G401.6 (cell line): ENCODE results near the gene NLRP6.
"Not testable (repeated sequence)": the region's sequence is repeated elsewhere in the genome, so short reads cannot be mapped to it uniquely, and the experiment has no call there.

Experiments
- FAIRE-seq: peaks from 2 replicates; lab custom pipeline; 2012; peaks lifted over from hg19 to GRCh38; lab: Jason Lieb, UNC

The NLRP6 gene

DNA sequence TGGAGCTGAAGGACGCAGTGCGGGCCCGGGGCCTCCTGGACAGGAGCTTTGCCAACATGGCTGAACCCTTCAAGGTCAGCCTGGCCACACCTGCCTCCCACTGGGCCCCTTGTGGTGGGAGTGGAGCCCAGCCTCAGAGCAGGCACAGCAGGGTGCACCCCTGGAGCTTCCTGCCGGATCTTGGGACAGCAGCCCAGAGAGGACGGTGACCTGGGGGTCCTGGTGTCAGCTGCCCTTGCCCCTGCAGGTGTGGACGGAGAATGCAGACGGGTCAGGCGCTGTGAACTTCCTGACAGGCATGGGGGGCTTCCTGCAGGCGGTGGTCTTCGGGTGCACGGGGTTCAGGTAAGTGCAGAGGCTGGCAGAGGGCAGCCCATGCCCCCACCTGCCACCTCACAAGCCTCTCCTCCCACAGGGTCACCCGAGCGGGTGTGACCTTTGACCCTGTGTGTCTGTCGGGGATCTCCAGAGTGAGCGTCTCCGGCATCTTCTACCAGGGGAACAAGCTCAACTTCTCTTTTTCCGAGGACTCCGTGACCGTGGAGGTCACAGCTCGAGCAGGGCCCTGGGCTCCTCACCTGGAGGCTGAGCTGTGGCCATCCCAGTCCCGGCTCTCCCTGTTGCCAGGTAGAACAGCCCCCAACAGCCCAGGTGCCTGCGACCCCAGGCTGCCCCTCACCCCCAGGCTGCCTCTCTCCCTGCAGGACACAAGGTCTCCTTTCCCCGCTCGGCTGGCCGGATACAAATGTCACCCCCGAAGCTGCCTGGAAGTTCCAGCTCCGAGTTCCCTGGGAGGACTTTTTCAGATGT is 15.8 kb downstream of the NLRP6 start:
- no peak for FAIRE-seq

DNA sequence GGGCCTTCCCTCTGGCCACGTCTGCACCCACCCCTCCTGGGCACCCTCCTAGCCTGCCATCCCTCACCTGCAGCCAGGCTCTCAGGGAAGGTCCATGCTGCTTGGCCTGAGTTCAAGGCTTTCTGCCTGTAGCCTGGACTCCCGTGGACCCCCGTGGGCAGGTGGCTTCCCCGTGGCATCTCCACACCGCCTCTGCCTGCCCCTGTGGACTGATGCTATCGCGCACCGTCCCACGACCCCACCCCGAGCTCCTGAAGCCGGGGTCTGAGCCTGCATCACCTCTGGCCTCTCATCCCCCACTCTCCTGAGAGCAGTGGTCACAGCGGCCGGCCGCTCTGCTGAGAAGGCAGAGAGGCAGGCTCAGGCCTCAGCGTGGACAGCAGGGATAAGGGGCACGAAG is 16.6 kb downstream of the NLRP6 start:
- no peak for FAIRE-seq

DNA sequence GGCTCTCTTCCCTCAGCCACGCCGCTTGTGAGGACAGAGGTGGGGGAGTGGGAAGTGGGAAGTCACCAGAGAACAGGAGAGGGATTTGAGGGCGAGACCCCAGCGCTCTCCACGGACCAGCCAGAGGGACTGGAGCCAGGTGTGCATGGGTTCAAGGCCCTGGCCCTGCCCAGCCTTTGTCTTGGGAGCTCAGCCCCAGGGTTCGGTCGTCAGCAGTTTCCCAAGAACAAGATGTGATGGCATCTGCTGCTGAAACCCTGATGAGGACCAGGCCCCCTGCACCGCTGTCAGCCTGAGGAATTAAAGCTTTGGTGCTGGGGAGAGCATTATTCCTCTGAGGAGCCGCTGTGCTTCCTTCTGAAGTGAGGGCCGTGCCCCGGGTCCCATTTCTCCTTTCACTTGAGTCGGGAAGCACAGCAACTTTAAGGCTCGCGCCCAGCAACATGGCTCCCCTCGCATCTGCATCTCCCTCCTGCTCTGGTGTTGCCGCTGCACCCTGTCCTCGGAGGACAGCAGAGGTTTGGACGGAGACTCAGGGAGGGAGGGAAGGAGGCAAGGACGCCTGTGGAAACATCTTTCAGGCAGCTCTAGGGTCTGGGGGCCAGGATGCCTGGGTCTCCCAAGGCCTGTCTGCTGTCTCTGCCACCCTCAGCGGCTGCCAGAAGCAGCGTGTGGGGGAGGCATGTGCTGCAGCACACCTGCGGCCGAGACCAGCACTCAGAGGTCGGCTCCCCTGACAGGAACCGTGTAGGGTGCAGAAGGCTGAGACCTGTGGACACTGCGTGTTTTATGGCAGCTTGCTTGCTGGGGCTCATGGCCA is 17.4 kb downstream of the NLRP6 start:
- FAIRE-seq, result no peak

GRCh38 chr11:296171-297050 is 18.2 kb downstream of the NLRP6 start:
- FAIRE-seq, result no peak

- FAIRE-seq, result no peak
Observed at GRCh38 chr11:297051-297585, 18.9 kb downstream of the NLRP6 start.

DNA sequence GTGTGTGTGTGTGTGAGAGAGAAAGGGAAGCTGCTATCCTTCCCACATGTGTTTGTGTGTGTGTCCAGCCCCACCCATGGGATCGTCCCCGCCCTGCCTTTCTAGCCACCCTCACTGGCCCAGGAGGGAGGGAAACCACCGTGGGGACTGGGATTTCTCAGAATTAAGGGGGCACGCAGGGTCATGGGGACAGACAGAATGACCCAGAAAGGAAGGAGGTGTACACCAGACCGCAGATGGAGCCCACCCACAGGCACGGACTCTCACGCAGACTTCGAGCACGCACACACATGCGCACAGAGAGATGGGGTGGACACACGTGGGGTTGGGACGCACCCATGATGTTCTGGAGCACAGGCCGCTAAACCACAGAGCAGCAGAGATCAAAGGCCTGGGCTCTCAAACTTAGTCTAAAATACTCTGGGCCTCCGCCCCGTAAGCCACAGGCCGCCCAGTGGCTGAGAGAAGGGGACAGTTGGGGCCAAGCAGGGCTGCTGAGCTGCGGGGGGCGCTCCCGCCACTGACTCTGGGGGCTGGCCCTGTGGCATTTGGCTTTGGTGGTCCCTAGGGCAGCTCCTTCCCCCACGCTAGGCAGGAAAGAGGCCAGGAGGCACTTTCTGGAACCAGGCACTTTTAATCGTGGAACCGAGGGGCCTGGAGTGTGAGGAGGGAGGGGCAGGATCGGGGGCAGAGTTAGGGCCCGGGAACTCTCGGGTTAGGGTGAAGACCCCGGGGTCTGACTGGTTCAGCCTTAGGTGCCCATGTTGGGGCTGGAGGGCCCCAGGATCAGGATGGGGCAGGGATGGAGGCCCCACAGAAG is 19.6 kb downstream of the NLRP6 start:
- no peak for FAIRE-seq

DNA sequence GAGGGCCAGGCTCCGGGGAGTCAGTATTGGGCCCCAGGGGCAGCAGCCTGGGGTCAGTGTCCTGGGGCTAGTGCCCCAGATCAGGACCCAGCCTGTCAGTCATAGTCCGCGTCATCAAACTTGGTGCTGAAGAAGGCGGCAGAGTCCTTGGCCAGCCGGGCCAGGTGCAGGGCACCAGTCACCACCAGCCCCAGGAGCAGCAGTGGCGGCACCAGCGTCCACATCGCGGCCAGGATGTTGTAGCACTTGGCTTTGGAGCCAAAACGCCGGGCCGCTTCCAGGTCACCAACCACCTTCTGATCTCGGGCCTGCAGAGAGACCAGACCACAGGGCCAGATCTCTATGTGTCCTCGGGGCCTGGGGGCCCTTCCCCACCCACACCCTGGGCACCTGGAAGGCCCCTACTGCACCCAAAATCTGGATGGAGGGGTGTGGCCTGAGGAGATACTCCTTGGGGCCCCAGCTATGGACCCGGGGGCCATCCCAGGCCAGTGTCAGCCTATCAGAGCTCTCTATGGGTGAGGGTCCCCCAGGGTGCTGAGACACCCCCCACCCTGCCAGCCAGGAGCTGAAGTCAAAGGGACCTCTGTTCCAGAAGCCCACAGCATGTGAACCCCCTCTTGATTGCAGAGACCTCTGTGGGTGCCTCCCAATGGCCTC is 20.3 kb downstream of the NLRP6 start:
- no peak for FAIRE-seq

DNA sequence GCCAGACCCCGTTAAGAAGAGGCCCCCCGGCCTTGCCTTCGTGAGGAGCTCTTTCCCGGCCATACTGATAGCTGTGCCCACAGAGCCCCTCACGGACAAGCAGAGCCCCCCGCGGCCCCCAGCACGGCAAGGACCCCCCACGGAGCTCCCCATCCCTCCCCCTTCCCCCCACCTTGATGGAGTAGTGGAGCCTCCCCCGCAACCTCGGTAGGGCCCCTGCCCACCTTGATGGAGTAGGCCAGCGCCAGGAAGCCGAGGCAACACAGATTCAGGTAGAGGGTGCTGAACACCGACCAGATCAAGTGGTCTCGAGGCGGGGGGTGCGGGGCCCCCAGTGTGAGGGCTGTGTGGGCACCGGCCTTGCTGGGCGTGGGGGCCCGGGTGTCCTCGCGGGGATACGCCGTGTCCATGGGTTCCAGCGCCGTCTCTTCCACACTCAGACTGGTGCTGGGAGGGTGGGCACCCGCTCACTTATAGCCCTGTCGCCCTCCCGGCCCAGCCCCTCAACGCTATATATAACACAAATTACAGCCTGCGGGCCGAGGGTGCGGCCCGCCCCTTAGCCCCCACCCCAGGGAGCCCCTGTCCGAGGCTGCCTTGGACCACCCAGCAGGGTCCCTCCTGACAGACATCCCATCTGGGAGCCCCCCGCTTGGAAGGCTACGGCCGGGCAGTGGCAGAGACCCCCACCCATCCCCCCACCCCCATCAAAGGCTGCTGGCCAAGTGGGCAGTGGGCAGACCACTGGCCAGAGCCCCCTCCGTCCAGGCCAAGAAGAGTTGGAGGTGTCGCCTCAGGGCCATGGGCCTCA is 21.1 kb downstream of the NLRP6 start, which contains the start of gene IFITM5:
Gene IFITM5 (minus strand): TSS at position 446 of the 811 bp plus-strand sequence. CDS start 36 bp downstream, at position 410.
- FAIRE-seq, result no peak

GRCh38 chr11:299951-300735 is 21.9 kb downstream of the NLRP6 start:
- FAIRE-seq, result no peak

- no peak for FAIRE-seq
Observed at GRCh38 chr11:303363-303762, 25.2 kb downstream of the NLRP6 start.

DNA sequence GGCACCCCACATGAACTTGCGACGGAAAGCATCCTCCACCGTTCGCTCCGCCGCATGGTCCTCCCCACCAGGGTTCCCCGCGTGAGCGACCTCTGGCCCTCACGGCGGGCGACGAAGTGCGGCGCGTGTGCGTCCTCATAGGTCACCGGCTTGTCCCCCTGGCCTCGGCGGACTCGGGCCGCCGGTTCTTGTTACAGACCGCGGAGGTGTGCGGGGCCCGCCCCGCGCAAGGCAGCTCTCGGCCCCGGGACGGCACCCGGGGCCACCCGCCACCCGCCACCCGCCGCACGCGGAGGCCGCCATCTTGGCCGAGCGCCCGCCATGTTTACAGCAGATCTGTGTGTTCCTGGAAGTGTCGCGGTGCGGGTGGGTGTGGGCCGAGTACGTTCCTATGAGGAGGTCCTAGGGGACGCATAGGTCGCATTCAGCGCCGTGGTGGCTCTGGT is 25.9 kb downstream of the NLRP6 start:
- FAIRE-seq, result no peak

DNA sequence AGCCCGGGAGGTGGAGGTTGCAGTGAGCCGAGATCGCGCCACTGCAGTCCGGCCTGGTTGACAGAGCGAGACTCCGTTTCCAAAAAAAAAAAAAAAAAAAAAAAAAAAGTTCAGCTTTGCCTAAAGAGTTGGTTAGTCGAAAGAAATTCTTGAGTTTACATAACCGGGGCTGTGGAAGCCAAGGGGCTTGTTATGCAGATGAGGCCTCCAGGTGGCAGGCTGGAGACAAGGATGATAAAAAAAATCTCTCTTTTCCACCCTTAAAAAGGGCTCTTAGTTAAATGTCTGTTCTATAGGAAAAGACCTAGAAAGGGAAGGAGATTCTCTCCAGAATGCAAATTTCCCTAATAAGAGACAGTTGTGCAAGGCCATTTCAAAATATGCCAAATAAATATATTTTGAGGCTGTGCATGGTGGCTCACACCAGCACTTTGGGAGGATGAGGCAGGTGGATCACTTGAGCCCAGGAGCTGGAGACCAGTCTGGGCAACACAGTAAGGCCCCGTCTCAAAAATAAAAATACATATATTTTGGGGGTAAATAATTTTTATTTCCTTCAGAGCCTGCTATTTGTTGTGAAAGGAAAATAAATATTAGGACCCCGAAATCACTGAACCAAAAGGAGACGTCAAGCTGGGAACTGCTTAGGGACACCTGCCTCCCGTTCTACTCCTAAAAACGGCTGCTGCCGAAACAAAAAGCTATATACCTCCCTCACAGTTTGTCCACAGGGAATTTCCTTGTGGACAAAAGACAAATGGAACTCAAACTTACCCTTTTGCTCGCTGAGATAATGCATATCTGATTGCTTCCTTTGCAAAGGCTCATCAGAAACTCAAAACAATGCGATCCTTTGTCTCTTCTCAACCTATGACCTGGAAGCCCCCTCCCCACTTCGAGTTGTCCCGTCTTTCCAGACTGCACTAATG is 27.0 kb downstream of the NLRP6 start:
- peak; percentile 94 for FAIRE-seq

DNA sequence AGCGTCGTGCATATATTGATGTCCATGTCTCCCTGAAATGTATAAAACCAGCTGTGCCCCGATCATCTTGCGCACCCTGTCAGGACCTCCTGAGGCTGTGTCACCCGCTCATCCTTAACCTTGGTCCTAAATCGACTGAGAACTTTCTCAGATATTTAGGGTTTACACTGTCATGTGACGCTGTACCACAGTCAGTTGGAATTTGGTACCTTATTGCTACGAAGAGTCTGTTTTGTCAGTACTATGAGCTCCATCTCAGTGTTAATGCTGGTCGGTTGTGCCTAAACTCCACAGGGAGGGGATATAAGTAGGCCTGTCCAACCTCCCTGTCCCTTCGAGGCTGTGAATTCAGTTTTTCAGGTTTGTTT is 27.6 kb downstream of the NLRP6 start:
- FAIRE-seq, result no peak

GRCh38 chr11:306645-307371 is 28.6 kb downstream of the NLRP6 start:
- no peak for FAIRE-seq

- not testable (repeated sequence) for FAIRE-seq
Observed at GRCh38 chr11:307766-308708, 29.8 kb downstream of the NLRP6 start, which contains the start of gene IFITM2. TSS of gene IFITM2 (plus strand) at chr11:307816. CDS start at chr11:308193, 377 bp downstream.
